GM12878 (cell line): ENCODE measurements around the gene LHB. TPM values are rescaled to one million over a fixed set of nuclear protein-coding genes. Genes with fewer than 3 reads are reported as not detected.

Source experiments
- ATAC-seq: fragments of 200-7000 bp; cut with Tn5 transposase; 3 replicates; pipeline ENCODE4 v1.9.1; 2020; ENCODE audit warnings: mild to moderate bottlenecking, moderate library complexity
- BruUV-seq: library from RNA; stranded (reverse); fragments of 400-500 nt; replicated peaks from 2 replicates; lab custom pipeline; 2021; lab: Mats Ljungman, UMichigan
- CTCF ChIA-PET: fragments of 300-600 bp; sonication (Branson Sonifier 250); formaldehyde crosslinking; extraction: SDS; loops from one replicate; lab custom pipeline; 2021; ENCODE audit warnings: inconsistent platforms; lab: Yijun Ruan, JAX
- POLR2A ChIA-PET: fragments of 350-600 bp; formaldehyde crosslinking; extraction: SDS; loops from one replicate; lab custom pipeline; 2021; ENCODE audit warnings: inconsistent platforms; lab: Charles Lee
- RAD21 ChIA-PET: fragments of 300-600 bp; sonication (Branson Sonifier 250); formaldehyde crosslinking; loops from one replicate; lab custom pipeline; 2023; ENCODE audit warnings: antibody characterized with exemption; ENCODE audit not compliant: unreplicated experiment; lab: Charles Lee
- SMC1A ChIA-PET: fragments of 300-600 bp; sonication (Branson Sonifier 250); formaldehyde crosslinking; loops from one replicate; lab custom pipeline; 2023; ENCODE audit not compliant: unreplicated experiment, uncharacterized antibody; lab: Charles Lee
- DNase-seq: peaks from one replicate; pipeline ENCODE4 v3.0.0-alpha.2; 2011; ENCODE audit warnings: low read depth, low spot score
- FAIRE-seq: peaks from 3 replicates; lab custom pipeline; 2011; peaks lifted over from hg19 to GRCh38; lab: Jason Lieb, UNC
- H2AFZ ChIP-seq: 2 replicates; pipeline ENCODE4 v1.6.0; 2011; ENCODE audit warnings: low read depth, low read length, control low read depth; ENCODE audit not compliant: control insufficient read depth
- H3K27ac ChIP-seq: 2 replicates; pipeline ENCODE4 v1.5.1; 2011; ENCODE audit warnings: control low read depth; ENCODE audit not compliant: control insufficient read depth, insufficient read depth
- H3K27me3 ChIP-seq, 2 experiments: replicated peaks in 1 of 2; 2 replicates each; pipeline versions ENCODE4 v1.6.0 to v1.6.1; 2011; ENCODE audit warnings: low read length in 1 of 2; ENCODE audit not compliant: control insufficient read depth in 2 of 2, insufficient read depth in 2 of 2
- H3K36me3 ChIP-seq, 2 experiments: 2 replicates each; pipeline ENCODE4 v1.5.1; 2011; ENCODE audit warnings: low read length in 1 of 2; ENCODE audit not compliant: control insufficient read depth in 2 of 2, insufficient read depth in 2 of 2
- H3K4me1 ChIP-seq: 2 replicates; pipeline ENCODE4 v1.6.1; 2011; ENCODE audit warnings: mild to moderate bottlenecking, low read length, moderate library complexity, mixed read lengths; ENCODE audit not compliant: control insufficient read depth, insufficient read depth
- H3K4me2 ChIP-seq: 2 replicates; pipeline ENCODE4 v1.6.0; 2011; ENCODE audit warnings: control low read depth; ENCODE audit not compliant: control insufficient read depth, insufficient read depth
- H3K4me3 ChIP-seq: fragments of 200-600 bp; sonication (generic); 2 replicates; pipeline ENCODE4 v1.5.1; 2016
- H3K79me2 ChIP-seq: 2 replicates; pipeline ENCODE4 v1.6.0; 2011; ENCODE audit warnings: low read length; ENCODE audit not compliant: control insufficient read depth, insufficient read depth
- H3K9ac ChIP-seq: 2 replicates; pipeline ENCODE4 v1.8.0; 2011; ENCODE audit warnings: low read length, control low read depth, mixed read lengths; ENCODE audit not compliant: control insufficient read depth, insufficient read depth
- H3K9me3 ChIP-seq: replicated peaks from 3 replicates; pipeline ENCODE4 v1.5.1; 2011; ENCODE audit warnings: mild to moderate bottlenecking, low read length; ENCODE audit not compliant: control insufficient read depth, insufficient read depth
- H4K20me1 ChIP-seq: 2 replicates; pipeline ENCODE4 v1.6.0; 2011; ENCODE audit not compliant: control insufficient read depth, insufficient read depth
- CREM ChIP-seq: IDR thresholded peaks from 2 replicates; pipeline ENCODE4 v1.6.1; 2014; ENCODE audit warnings: antibody characterized with exemption, low read depth
- POLR2A ChIP-seq: IDR thresholded peaks from 2 replicates; pipeline ENCODE4 v1.6.1; 2011; ENCODE audit warnings: low read depth, mild to moderate bottlenecking, low read length
- ZNF592 ChIP-seq: fragments of 450-650 bp; IDR thresholded peaks from 2 replicates; pipeline ENCODE4 v1.6.1; 2017; ENCODE audit warnings: mild to moderate bottlenecking, moderate library complexity
- WGBS: methylation state at CpG from one replicate; pipeline ENCODE4 v1.1.6; 2016; ENCODE audit warnings: low lambda C conversion rate; ENCODE audit not compliant: insufficient replicate concordance, insufficient coverage; ENCODE audit errors: missing lambda C conversion rate; 5-methylcytosine and 5-hydroxymethylcytosine counted together
- in situ Hi-C: fragments of 300-500 bp; cut with MboI; formaldehyde crosslinking; loops from 9 replicates; pipeline ENCODE4 v1.14.3; 2018; ENCODE audit warnings: mixed read lengths
- intact Hi-C: fragments of 100-400 bp; cut with micrococcal nuclease; formaldehyde crosslinking; loops from one replicate; pipeline ENCODE4 v1.14.2; 2022; ENCODE audit not compliant: unreplicated experiment
- polyA plus RNA-seq, 11 experiments: library from polyadenylated mRNA; depleted of rRNA in 4 of 11; unstranded in 6 of 11; stranded (reverse) in 5 of 11; fragments of >200 nt; fragmentation: Nextera tagmentation in 4 of 11; fragmentation: Illumina TruSeq in 1 of 11; extraction: Ambion mirVana in 4 of 11; extraction: Trizol in 1 of 11; gene quantifications; 1 replicate in 1 of 11; 2 replicates in 10 of 11; pipeline versions ENCODE4 v1.2.1 to v1.2.3, GENCODE V29; 2011 to 2016; ENCODE audit warnings: inconsistent platforms in 2 of 11, missing spikeins in 2 of 11, low read depth in 1 of 11
- total RNA-seq, 4 experiments: library from RNA; depleted of rRNA in 3 of 4; stranded (reverse); fragments of >200 nt in 3 of 4; fragmentation: Illumina TruSeq in 1 of 4; extraction: Trizol in 1 of 4; gene quantifications; 2 replicates each; pipeline versions ENCODE4 v1.2.1 to v1.2.3, GENCODE V29; 2013 to 2021

The LHB gene
- total and polyA plus RNA-seq, 10 of the 15 experiments (the other 5 are each of a cell fraction or from before 2014, with no cell fraction given), result 0.20 to 0.72 (median 0.46) TPM; not detected in 5

- TF ChIP-seq ZNF592, result no peak
Observed at GRCh38 chr19:49017666-49018351, 918 bp upstream of the LHB start (continued).

GRCh38 chr19:49016067-49016839, 638 bp downstream of the LHB start:
- Histone ChIP-seq H3K4me1 (peaks cover 12% of the 10 kb centered on the region), H2AFZ (no peak overlapping the region), H3K27me3 (no peaks in the 10 kb centered on the region), H3K9ac (no peak overlapping the region), H4K20me1 (no peaks in the 10 kb centered on the region), H3K4me2 (no peak overlapping the region), H3K9me3 (no peaks in the 10 kb centered on the region), H3K4me3 (no peak overlapping the region), H3K36me3 (peaks cover 0 to 9% of the 10 kb centered on the region in 2 experiments; a peak in 2 of 4 replicates), H3K79me2 (no peaks in the 10 kb centered on the region), H3K27ac (no peak overlapping the region)
- TF ChIP-seq POLR2A (0 out of 2 replicates have a peak, but pooled peaks have one; percentile 6), CREM (no peak)
- no peak for FAIRE-seq
- SMC1A ChIA-PET, result no interaction called here
- 97% methylated on average over 24 of the region's 29 CpGs for WGBS
- RAD21 ChIA-PET, result no interaction called here
- no peak for DNase-seq
- no TSS peak for BruUV-seq
- no peak for ATAC-seq
- POLR2A ChIA-PET, result no interaction called here
- intact Hi-C loops, result no loop called here
- in situ Hi-C loops, result no loop called here
- CTCF ChIA-PET, result no interaction called here
